Esophagus muscularis mucosa (tissue), 3 donors: ENCODE measurements around the gene PLCB2.

Source experiments
- POLR2A ChIP-seq: fragments of 450-650 bp; IDR thresholded peaks from one replicate; pipeline ENCODE4 v1.6.1; 2017; ENCODE audit warnings: antibody characterized with exemption, moderate library complexity, mild to moderate bottlenecking, low read depth
- POLR2AphosphoS5 ChIP-seq, 2 donors: sonication (generic); formaldehyde crosslinking; IDR thresholded peaks; one replicate each; pipeline ENCODE4 v1.6.1; 2017; ENCODE audit warnings: antibody characterized with exemption in 2 of 2
- TF ChIP-seq, protein P1 (sequence below), 3 experiments: fragments of 200-600 bp in 2 of 3; fragments of 450-650 bp in 1 of 3; sonication (generic) in 2 of 3; IDR thresholded peaks; one replicate each; pipeline ENCODE4 v1.5.1; 2017 to 2019; ENCODE audit warnings: antibody characterized with exemption in 3 of 3, mild to moderate bottlenecking in 2 of 3, moderate library complexity in 1 of 3

- TF ChIP-seq, protein P1, sequence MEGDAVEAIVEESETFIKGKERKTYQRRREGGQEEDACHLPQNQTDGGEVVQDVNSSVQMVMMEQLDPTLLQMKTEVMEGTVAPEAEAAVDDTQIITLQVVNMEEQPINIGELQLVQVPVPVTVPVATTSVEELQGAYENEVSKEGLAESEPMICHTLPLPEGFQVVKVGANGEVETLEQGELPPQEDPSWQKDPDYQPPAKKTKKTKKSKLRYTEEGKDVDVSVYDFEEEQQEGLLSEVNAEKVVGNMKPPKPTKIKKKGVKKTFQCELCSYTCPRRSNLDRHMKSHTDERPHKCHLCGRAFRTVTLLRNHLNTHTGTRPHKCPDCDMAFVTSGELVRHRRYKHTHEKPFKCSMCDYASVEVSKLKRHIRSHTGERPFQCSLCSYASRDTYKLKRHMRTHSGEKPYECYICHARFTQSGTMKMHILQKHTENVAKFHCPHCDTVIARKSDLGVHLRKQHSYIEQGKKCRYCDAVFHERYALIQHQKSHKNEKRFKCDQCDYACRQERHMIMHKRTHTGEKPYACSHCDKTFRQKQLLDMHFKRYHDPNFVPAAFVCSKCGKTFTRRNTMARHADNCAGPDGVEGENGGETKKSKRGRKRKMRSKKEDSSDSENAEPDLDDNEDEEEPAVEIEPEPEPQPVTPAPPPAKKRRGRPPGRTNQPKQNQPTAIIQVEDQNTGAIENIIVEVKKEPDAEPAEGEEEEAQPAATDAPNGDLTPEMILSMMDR (IDR thresholded peaks at IDR 0.05) = peak in 1 of 3 experiments; percentile 9
- no peak for TF ChIP-seq POLR2A
- TF ChIP-seq POLR2AphosphoS5 (IDR thresholded peaks at IDR 0.05) = no peak
Measured at GRCh38 chr15:40339621-40339945, 31.8 kb upstream of the PLCB2 start.
